Neural cell (in vitro differentiated cells): ENCODE measurements around the gene ARHGAP40.

Experiments
- EZH2 ChIP-seq: fragments of 200-600, 300-800 bp; shearing (Covaris generic), sonication (generic); IDR thresholded peaks from 2 replicates; pipeline ENCODE4 v1.6.1; 2014; ENCODE audit warnings: antibody characterized with exemption, low read length, borderline replicate concordance, mild to moderate bottlenecking; ENCODE audit not compliant: insufficient read depth, poor library complexity, severe bottlenecking
- TF ChIP-seq, protein P1 (sequence below): fragments of 450-650 bp; IDR thresholded peaks from 2 replicates; pipeline ENCODE4 v1.5.1; 2014; ENCODE audit warnings: antibody characterized with exemption, mild to moderate bottlenecking, moderate library complexity; ENCODE audit not compliant: poor library complexity, severe bottlenecking

- TF ChIP-seq, protein P1, sequence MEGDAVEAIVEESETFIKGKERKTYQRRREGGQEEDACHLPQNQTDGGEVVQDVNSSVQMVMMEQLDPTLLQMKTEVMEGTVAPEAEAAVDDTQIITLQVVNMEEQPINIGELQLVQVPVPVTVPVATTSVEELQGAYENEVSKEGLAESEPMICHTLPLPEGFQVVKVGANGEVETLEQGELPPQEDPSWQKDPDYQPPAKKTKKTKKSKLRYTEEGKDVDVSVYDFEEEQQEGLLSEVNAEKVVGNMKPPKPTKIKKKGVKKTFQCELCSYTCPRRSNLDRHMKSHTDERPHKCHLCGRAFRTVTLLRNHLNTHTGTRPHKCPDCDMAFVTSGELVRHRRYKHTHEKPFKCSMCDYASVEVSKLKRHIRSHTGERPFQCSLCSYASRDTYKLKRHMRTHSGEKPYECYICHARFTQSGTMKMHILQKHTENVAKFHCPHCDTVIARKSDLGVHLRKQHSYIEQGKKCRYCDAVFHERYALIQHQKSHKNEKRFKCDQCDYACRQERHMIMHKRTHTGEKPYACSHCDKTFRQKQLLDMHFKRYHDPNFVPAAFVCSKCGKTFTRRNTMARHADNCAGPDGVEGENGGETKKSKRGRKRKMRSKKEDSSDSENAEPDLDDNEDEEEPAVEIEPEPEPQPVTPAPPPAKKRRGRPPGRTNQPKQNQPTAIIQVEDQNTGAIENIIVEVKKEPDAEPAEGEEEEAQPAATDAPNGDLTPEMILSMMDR: no peak
- no peak for TF ChIP-seq EZH2
Observed at GRCh38 chr20:38629979-38630378, 28.4 kb downstream of the ARHGAP40 start.
